BLaER1 (cell line): Measurements from ENCODE around the gene IRAK2.
"Not testable (repeated sequence)": the region's sequence is repeated elsewhere in the genome, so short reads cannot be mapped to it uniquely, and the experiment has no call there.

Experiments used
- H3K27ac ChIP-seq: shearing (Covaris generic); formaldehyde crosslinking; 2 replicates; pipeline ENCODE4 v1.8.1; 2022
- H3K27me3 ChIP-seq: shearing (Covaris generic); formaldehyde crosslinking; 2 replicates; pipeline ENCODE4 v1.8.1; 2022
- H3K36me3 ChIP-seq: shearing (Covaris generic); formaldehyde crosslinking; 2 replicates; pipeline ENCODE4 v1.8.1; 2022
- H3K4me1 ChIP-seq: shearing (Covaris generic); formaldehyde crosslinking; 2 replicates; pipeline ENCODE4 v1.8.1; 2022
- H3K4me2 ChIP-seq: shearing (Covaris generic); formaldehyde crosslinking; 2 replicates; pipeline ENCODE4 v1.8.1; 2022
- H3K4me3 ChIP-seq: shearing (Covaris generic); formaldehyde crosslinking; 2 replicates; pipeline ENCODE4 v1.8.1; 2022
- H3K9ac ChIP-seq: shearing (Covaris generic); formaldehyde crosslinking; 2 replicates; pipeline ENCODE4 v1.8.1; 2022
- H3K9me3 ChIP-seq: shearing (Covaris generic); formaldehyde crosslinking; 2 replicates; pipeline ENCODE4 v1.8.1; 2022
- H4K20me1 ChIP-seq: shearing (Covaris generic); formaldehyde crosslinking; 2 replicates; pipeline ENCODE4 v1.8.1; 2022
- Cebpa-rat ChIP-seq: shearing (Covaris generic); IDR thresholded peaks from 2 replicates; pipeline ENCODE4 v1.8.1; 2022

IRAK2 gene

DNA sequence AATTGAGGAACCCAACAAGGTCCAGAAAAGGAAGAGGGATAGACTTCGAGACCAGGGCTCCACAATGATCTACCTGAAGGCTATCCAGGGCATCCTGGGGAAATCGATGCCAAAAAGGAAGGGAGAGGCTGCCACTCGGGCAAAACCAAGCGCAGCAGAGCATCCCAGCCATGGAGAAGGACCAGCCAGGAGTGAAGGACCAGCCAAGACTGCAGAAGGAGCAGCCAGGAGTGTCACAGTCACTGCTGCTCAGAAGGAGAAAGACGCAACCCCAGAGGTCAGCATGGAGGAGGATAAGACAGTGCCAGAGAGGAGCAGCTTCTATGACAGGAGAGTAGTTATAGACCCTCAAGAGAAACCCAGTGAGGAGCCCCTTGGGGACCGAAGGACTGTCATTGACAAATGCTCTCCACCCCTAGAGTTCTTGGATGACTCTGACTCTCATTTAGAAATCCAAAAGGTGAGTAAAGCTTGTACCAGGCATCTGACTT is 95.5 kb downstream of the IRAK2 start:
- peaks cover 100% of the 10 kb centered on the region for H4K20me1 ChIP-seq
- H3K4me1 ChIP-seq = no peaks in the 10 kb centered on the region
- H3K27ac ChIP-seq = no peak overlapping the region
- no peaks in the 10 kb centered on the region for H3K9me3 ChIP-seq
- no peak overlapping the region for H3K9ac ChIP-seq
- peaks cover 99% of the 10 kb centered on the region for H3K36me3 ChIP-seq
- H3K4me3 ChIP-seq = no peak overlapping the region
- no peak for TF ChIP-seq Cebpa-rat
- H3K4me2 ChIP-seq = no peak overlapping the region
- H3K27me3 ChIP-seq = no peaks in the 10 kb centered on the region

GRCh38 chr3:10262027-10262426 is 97.3 kb downstream of the IRAK2 start:
- TF ChIP-seq Cebpa-rat = no peak
- no peak overlapping the region for H3K9ac ChIP-seq
- H4K20me1 ChIP-seq = peaks cover 100% of the 10 kb centered on the region
- H3K4me1 ChIP-seq = no peaks in the 10 kb centered on the region
- H3K4me2 ChIP-seq = no peak overlapping the region
- H3K27ac ChIP-seq = no peak overlapping the region
- no peak overlapping the region for H3K4me3 ChIP-seq
- peaks cover 99% of the 10 kb centered on the region for H3K36me3 ChIP-seq
- H3K9me3 ChIP-seq = no peaks in the 10 kb centered on the region
- H3K27me3 ChIP-seq = no peaks in the 10 kb centered on the region

DNA sequence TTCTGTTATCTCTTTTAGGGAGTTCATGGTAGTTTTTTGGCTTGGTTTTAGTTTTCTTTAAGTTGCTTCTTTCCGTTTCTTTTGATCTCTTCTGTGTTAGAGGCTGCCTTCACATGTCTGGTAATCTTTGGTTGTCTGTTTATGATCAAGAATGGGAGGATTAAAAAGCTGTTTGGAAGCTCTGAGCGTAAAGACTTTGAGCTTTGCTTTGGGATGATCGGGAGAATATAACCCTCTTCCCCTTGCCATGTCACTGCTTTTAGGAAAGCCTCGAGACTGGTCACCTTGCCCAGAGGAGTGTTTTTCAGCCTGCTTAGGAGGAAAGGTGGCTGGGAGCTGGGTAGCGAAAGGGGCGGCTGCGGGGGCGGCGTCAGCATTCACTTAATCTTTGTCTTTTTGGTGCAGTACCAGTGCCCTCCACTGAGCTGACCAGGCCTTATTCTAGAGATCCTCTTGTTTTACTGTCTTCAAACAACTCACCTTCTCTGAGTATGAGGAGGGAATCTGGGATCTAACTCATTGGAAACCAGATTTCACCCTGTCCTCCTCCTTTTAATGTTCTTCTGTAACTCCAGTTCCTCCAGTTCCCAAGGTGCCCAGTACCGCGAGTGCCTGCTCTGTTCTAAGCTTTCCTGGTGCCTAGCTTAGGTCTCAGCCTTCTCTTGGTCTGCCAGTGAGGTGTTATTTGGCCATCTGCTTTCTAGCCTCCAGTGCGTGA is 99.1 kb downstream of the IRAK2 start:
- Histone ChIP-seq H3K9me3 (no peaks in the 10 kb centered on the region), H4K20me1 (peaks cover 100% of the 10 kb centered on the region), H3K9ac (no peak overlapping the region), H3K4me2 (no peak overlapping the region), H3K27ac (no peak overlapping the region), H3K27me3 (no peaks in the 10 kb centered on the region), H3K36me3 (peaks cover 99% of the 10 kb centered on the region), H3K4me3 (no peak overlapping the region), H3K4me1 (no peaks in the 10 kb centered on the region)
- no peak for TF ChIP-seq Cebpa-rat

DNA sequence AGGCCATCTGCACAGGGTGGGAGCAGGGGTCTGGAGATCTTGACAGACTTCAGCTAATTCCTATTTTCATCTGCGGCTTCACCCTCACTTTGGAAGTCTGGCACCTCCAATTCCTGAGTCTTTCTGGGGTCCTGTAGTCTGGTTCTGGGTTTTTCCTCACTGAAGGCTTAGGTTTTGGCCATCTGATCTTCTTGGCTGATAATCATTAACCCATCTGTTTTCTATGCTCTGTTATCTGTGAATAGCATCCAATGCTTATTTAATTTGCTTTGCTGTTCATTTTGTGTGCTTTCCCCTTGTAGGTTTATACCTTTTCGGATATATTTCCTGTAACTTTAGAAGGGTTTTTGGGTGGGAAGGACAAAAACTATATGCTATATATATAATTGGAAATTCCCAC is 101.1 kb downstream of the IRAK2 start:
- Histone ChIP-seq H3K4me3 (no peak overlapping the region), H3K27ac (no peak overlapping the region), H3K36me3 (peaks cover 99% of the 10 kb centered on the region), H3K4me1 (no peaks in the 10 kb centered on the region), H3K4me2 (no peak overlapping the region), H3K9me3 (no peaks in the 10 kb centered on the region), H3K9ac (no peak overlapping the region), H3K27me3 (no peaks in the 10 kb centered on the region), H4K20me1 (peaks cover 100% of the 10 kb centered on the region)
- no peak for TF ChIP-seq Cebpa-rat

DNA sequence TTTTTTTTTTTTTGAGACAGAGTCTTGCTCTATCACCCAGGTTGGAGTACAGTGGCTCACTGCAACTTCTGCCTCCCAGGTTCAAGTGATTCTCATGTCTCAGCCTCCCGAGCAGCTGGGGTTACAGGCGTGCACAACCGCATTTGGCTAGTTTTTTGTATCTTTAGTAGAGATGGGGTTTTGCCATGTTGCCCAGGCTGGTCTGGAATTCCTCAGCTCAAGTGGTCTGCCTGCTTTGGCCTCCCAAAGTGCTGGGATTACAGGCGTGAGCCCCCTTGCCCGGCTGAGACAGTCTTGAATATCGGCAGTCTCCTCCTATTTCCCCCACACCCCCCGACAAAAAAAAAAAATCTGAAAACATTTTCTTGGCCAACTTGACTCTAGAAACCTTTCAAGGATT is 102.2 kb downstream of the IRAK2 start:
- H3K4me1 ChIP-seq, H3K27me3 ChIP-seq, H3K4me2 ChIP-seq, H3K9me3 ChIP-seq, H3K4me3 ChIP-seq, H3K27ac ChIP-seq, H3K9ac ChIP-seq: not testable (repeated sequence)
- Histone ChIP-seq H4K20me1 (peaks cover 100% of the 10 kb centered on the region), H3K36me3 (peaks cover 99% of the 10 kb centered on the region)

DNA sequence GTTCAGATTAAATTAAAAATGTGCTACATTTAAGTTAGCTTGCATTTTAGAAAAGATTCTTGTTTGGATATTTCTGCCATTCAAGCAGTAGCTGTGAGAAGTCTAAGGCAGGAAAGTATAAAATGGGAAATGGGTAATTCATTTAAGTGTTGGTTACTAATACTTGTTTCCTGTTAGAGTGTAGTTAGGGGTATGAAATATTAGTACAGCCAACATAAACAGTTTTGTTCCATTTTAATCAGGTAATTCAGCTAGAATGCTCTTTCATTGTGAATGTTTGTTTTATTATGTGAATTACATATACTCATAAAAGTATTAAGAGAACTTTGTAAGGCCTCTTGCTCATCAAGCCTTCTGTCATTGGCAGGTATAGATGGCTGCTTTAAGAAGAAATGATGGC is 103.4 kb downstream of the IRAK2 start:
- TF ChIP-seq Cebpa-rat = no peak
- no peak overlapping the region for H3K9ac ChIP-seq
- H3K4me3 ChIP-seq = no peak overlapping the region
- no peaks in the 10 kb centered on the region for H3K9me3 ChIP-seq
- H3K27ac ChIP-seq = no peak overlapping the region
- no peak overlapping the region for H3K4me2 ChIP-seq
- peaks cover 99% of the 10 kb centered on the region for H3K36me3 ChIP-seq
- peaks cover 13% of the 10 kb centered on the region for H3K4me1 ChIP-seq
- no peaks in the 10 kb centered on the region for H3K27me3 ChIP-seq
- peaks cover 100% of the 10 kb centered on the region for H4K20me1 ChIP-seq

DNA sequence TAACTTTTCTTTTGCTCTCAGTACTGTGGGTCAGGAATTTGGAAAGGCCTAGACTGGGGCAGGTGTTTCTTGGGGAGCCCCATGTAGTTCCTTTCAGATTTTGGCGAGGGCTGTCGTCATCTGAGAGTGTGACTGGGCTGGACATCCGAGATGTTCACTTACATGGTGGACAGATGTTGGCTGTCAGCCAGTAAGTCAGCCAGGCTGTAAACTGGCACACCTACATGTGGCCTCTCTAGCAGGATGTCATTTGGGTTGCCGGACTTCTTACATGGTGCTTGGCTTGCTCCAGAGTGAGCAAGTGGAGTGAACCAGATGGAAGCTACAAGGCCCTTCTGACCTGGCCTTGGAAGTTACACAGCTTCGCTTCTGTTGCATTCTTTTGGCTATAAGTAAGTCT is 104.2 kb downstream of the IRAK2 start:
- H4K20me1 ChIP-seq = peaks cover 100% of the 10 kb centered on the region
- no peak overlapping the region for H3K27ac ChIP-seq

DNA sequence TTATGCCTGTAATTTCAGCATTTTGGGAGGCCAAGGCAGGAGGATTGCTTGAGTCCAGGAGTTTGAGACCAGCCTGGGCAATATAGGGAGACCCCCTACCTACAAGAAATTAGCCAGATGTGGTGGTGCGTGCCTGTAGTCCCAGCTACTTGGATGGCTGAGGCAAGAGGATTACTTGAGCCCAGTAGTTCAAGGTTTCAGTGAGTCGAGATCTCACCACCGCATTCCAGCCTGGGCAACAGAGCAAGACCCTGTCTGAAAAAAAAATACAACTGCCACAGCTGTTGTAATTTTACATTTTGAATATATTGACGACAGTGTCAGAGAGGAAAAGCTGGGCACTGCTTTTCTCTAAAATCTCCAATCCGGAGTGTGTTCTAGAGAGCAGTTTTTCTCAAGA is 104.7 kb downstream of the IRAK2 start:
- no peaks in the 10 kb centered on the region for H3K27me3 ChIP-seq
- peaks cover 26% of the 10 kb centered on the region for H3K4me1 ChIP-seq
- H3K9ac ChIP-seq = no peak overlapping the region
- H3K9me3 ChIP-seq = no peaks in the 10 kb centered on the region
- no peak overlapping the region for H3K4me3 ChIP-seq
- H3K27ac ChIP-seq = no peak overlapping the region
- H3K36me3 ChIP-seq = peaks cover 98% of the 10 kb centered on the region
- TF ChIP-seq Cebpa-rat = no peak
- no peak overlapping the region for H3K4me2 ChIP-seq
- peaks cover 100% of the 10 kb centered on the region for H4K20me1 ChIP-seq

More for the DNA sequence above, 104.2 kb downstream of the IRAK2 start:
- no peak for TF ChIP-seq Cebpa-rat
- peaks cover 98% of the 10 kb centered on the region for H3K36me3 ChIP-seq
- H3K4me2 ChIP-seq = no peak overlapping the region
- H3K9ac ChIP-seq = no peak overlapping the region
- no peak overlapping the region for H3K4me3 ChIP-seq
- H3K27me3 ChIP-seq = no peaks in the 10 kb centered on the region
- peaks cover 21% of the 10 kb centered on the region for H3K4me1 ChIP-seq
- no peaks in the 10 kb centered on the region for H3K9me3 ChIP-seq

DNA sequence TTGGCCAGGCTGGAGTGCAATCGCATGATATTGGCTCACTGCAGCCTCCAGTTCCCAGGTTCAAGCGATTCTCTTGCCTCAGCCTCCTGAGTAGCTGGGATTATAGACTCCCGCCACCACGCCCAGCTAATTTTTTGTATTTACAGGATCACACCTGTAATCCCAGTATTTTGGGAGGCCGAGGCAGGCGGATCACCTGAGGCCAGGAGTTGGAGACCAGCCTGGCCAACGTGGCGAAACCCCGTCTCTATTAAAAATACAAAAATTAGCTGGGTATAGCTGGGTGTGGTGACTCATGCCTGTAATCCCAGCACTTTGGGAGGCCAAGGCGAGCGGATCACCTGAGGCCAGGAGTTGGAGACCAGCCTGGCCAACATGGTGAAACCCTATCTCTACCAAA is 107.8 kb downstream of the IRAK2 start:
- H3K4me3 ChIP-seq, H3K9me3 ChIP-seq, H3K9ac ChIP-seq, H3K27me3 ChIP-seq, H3K27ac ChIP-seq: not testable (repeated sequence)
- Histone ChIP-seq H3K36me3 (peaks cover 99% of the 10 kb centered on the region), H3K4me2 (peak overlapping the region; percentile 67; the same call in 1 of the 2 replicates), H3K4me1 (peaks cover 40% of the 10 kb centered on the region), H4K20me1 (peaks cover 100% of the 10 kb centered on the region)

- no peak overlapping the region; the same call in 1 of the 2 replicates for H3K9ac ChIP-seq
- H3K4me2 ChIP-seq = peak overlapping the region; percentile 67
These were observed 108.3 kb downstream of the IRAK2 start for GRCh38 chr3:10272977-10273376.

More at GRCh38 chr3:10272977-10273376, 108.3 kb downstream of the IRAK2 start:
- no peak for TF ChIP-seq Cebpa-rat
- H3K4me3 ChIP-seq = no peak overlapping the region
- H3K9me3 ChIP-seq = no peaks in the 10 kb centered on the region
- peaks cover 100% of the 10 kb centered on the region for H4K20me1 ChIP-seq
- peaks cover 45% of the 10 kb centered on the region for H3K4me1 ChIP-seq
- H3K27me3 ChIP-seq = no peaks in the 10 kb centered on the region
- H3K36me3 ChIP-seq = peaks cover 99% of the 10 kb centered on the region
- H3K27ac ChIP-seq = peak overlapping the region; percentile 49
